ENCODE data around the gene GRIK4.

- no peak for TF ChIP-seq CTCF (conservative IDR thresholded peaks at IDR 0.05; ENCODE audit: low read depth, low read length)
- no peak for TF ChIP-seq EZH2 (IDR thresholded peaks at IDR 0.05; ENCODE audit: low read length, unreplicated experiment)
- no peak for TF ChIP-seq EZH2phosphoT487 (IDR thresholded peaks at IDR 0.05; ENCODE audit: borderline replicate concordance, low read length)
Measured at GRCh38 chr11:120857508-120857907, 346.0 kb downstream of the GRIK4 start.

All from PC-3 (cell line).